B cell (primary cell): ENCODE results near the gene TMEM207. TPM values are rescaled to one million over a fixed set of nuclear protein-coding genes. Genes with fewer than 3 reads are reported as not detected.

Experiments used
- ATAC-seq: fragments of 200-7000 bp; cut with Tn5 transposase; one replicate; pipeline ENCODE4 v1.10.0; 2021; ENCODE audit warnings: low read depth, mild to moderate bottlenecking, moderate number of reproducible peaks, moderate library complexity
- CTCF ChIA-PET: fragments of 350-600 bp; sonication (Branson Sonifier 250); formaldehyde crosslinking; loops from one replicate; lab custom pipeline; 2021; ENCODE audit warnings: antibody characterized with exemption, inconsistent platforms; lab: Charles Lee
- POLR2A ChIA-PET: fragments of 350-600 bp; sonication (Branson Sonifier 250); formaldehyde crosslinking; loops from one replicate; lab custom pipeline; 2021; ENCODE audit warnings: antibody characterized with exemption; lab: Charles Lee
- DNase-seq: peaks from one replicate; pipeline ENCODE4 v3.0.0; 2013
- H2AFZ ChIP-seq: 2 replicates; pipeline ENCODE4 v1.6.1; 2012; ENCODE audit warnings: mild to moderate bottlenecking, low read depth, low read length; ENCODE audit not compliant: insufficient read depth, poor library complexity, severe bottlenecking
- H3K27ac ChIP-seq, 2 donors: 1 replicate in 1 of 2; 2 replicates in 1 of 2; pipeline ENCODE4 v1.5.1; 2012 to 2013; ENCODE audit warnings: low read length in 2 of 2, mild to moderate bottlenecking in 2 of 2, moderate library complexity in 1 of 2
- H3K27me3 ChIP-seq, 4 experiments: fragments of 200-600 bp in 1 of 4; sonication (generic) in 1 of 4; replicated peaks in 1 of 4; 1 replicate in 2 of 4; 2 replicates in 2 of 4; pipeline versions ENCODE4 v1.6.1 to v1.7.0; 2013 to 2016; ENCODE audit warnings: low read length in 3 of 4, mild to moderate bottlenecking in 2 of 4, mixed read lengths in 1 of 4, moderate library complexity in 1 of 4; ENCODE audit not compliant: insufficient read depth in 4 of 4, control insufficient read depth in 3 of 4; ENCODE audit errors: control extremely low read depth in 1 of 4
- H3K36me3 ChIP-seq, 2 experiments: replicated peaks in 1 of 2; 1 replicate in 1 of 2; 2 replicates in 1 of 2; pipeline versions ENCODE4 v1.6.1 to v1.7.1; 2013; ENCODE audit warnings: low read length in 1 of 2; ENCODE audit not compliant: insufficient read depth in 2 of 2, control insufficient read depth in 1 of 2; ENCODE audit errors: control extremely low read depth in 1 of 2, extremely low read depth in 1 of 2
- H3K4me1 ChIP-seq, 2 donors: fragments of 200-600 bp in 1 of 2; sonication (generic) in 1 of 2; 1 replicate in 1 of 2; 2 replicates in 1 of 2; pipeline versions ENCODE4 v1.5.1 to v1.6.1; 2013 to 2017; ENCODE audit warnings: low read length in 2 of 2; ENCODE audit not compliant: control insufficient read depth in 2 of 2, insufficient read depth in 2 of 2
- H3K4me2 ChIP-seq: replicated peaks from 2 replicates; pipeline ENCODE3; 2012; ENCODE audit warnings: mild to moderate bottlenecking, low read depth, low read length; ENCODE audit not compliant: poor library complexity, severe bottlenecking
- H3K4me3 ChIP-seq, 5 experiments: fragments of 200-600 bp in 1 of 5; sonication (generic) in 1 of 5; 1 replicate in 3 of 5; 2 replicates in 2 of 5; pipeline versions ENCODE4 v1.5.1 to v1.7.0; 2011 to 2016; ENCODE audit warnings: low read length in 4 of 5, mild to moderate bottlenecking in 4 of 5, low read depth in 2 of 5, control low read depth in 1 of 5, moderate library complexity in 1 of 5; ENCODE audit not compliant: insufficient read depth in 1 of 5; ENCODE audit errors: control extremely low read depth in 1 of 5, extremely low read depth in 1 of 5
- H3K79me2 ChIP-seq: fragments of 200-600 bp; sonication (generic); one replicate; pipeline ENCODE4 v1.6.0; 2016; ENCODE audit warnings: low read length; ENCODE audit not compliant: control insufficient read depth, insufficient read depth
- H3K9ac ChIP-seq: fragments of 200-600 bp; sonication (generic); 2 replicates; pipeline ENCODE4 v1.6.1; 2017; ENCODE audit warnings: mild to moderate bottlenecking, low read length, moderate library complexity
- H3K9me3 ChIP-seq, 3 donors: one replicate each; pipeline versions ENCODE4 v1.6.1 to v1.7.1; 2013; ENCODE audit warnings: low read length in 2 of 3; ENCODE audit not compliant: control insufficient read depth in 2 of 3, insufficient read depth in 1 of 3; ENCODE audit errors: control extremely low read depth in 1 of 3
- H4K20me1 ChIP-seq: 2 replicates; pipeline ENCODE4 v1.6.0; 2012; ENCODE audit warnings: mild to moderate bottlenecking, low read length; ENCODE audit not compliant: insufficient read depth, control insufficient read depth, poor library complexity, severe bottlenecking
- H3K27ac Mint-ChIP-seq: one replicate; pipeline ENCODE4 v1.8.0; 2021; ENCODE audit warnings: mixed read lengths
- H3K27me3 Mint-ChIP-seq: one replicate; pipeline ENCODE4 v1.8.0; 2021; ENCODE audit warnings: mixed read lengths
- H3K4me1 Mint-ChIP-seq: one replicate; pipeline ENCODE4 v1.8.0; 2021; ENCODE audit warnings: mixed read lengths
- H3K4me3 Mint-ChIP-seq: one replicate; pipeline ENCODE4 v1.8.0; 2021; ENCODE audit warnings: mixed read lengths
- H3K9me3 Mint-ChIP-seq: one replicate; pipeline ENCODE4 v1.8.0; 2022; ENCODE audit warnings: mixed read lengths; ENCODE audit not compliant: insufficient read depth
- CTCF ChIP-seq: fragments of 200-600 bp; IDR thresholded peaks from one replicate; pipeline ENCODE4 v1.8.0; 2022; ENCODE audit warnings: antibody characterized with exemption, mild to moderate bottlenecking
- EZH2 ChIP-seq: IDR thresholded peaks from 2 replicates; pipeline ENCODE4 v1.6.1; 2012; ENCODE audit warnings: borderline replicate concordance, low read depth, mild to moderate bottlenecking, moderate library complexity, low read length; ENCODE audit not compliant: insufficient read depth, poor library complexity, severe bottlenecking
- WGBS: methylation state at CpG from one replicate; pipeline ENCODE4 v1.1.5; 2013; ENCODE audit warnings: missing lambda C conversion rate; ENCODE audit not compliant: insufficient coverage; 5-methylcytosine and 5-hydroxymethylcytosine counted together
- intact Hi-C: fragments of 100-400 bp; cut with micrococcal nuclease; formaldehyde crosslinking; loops from one replicate; pipeline ENCODE4 v1.10.0; 2022
- polyA plus RNA-seq: library from polyadenylated mRNA; depleted of rRNA; stranded (reverse); fragments of >200 nt; gene quantifications from 2 replicates; pipeline ENCODE4 v1.2.3, GENCODE V29; 2012
- total RNA-seq, 2 donors: library from RNA; stranded (reverse); fragments of 120-200 nt in 1 of 2; gene quantifications; 1 replicate in 1 of 2; 2 replicates in 1 of 2; pipeline versions ENCODE4 v1.2.3 to v1.2.4, GENCODE V29; 2013 to 2022

TMEM207 gene
- total and polyA plus RNA-seq, 2 donors (not counting 1 experiment from before 2014, with no cell fraction given) = not detected

GRCh38 chr3:190433626-190434025 lies 16.1 kb downstream of the TMEM207 start:
- no peak for ATAC-seq
- peaks cover 0 to 4% (median 0%) of the 10 kb centered on the region in 3 donors for H3K9me3 ChIP-seq
- no peaks in the 10 kb centered on the region for H3K4me1 ChIP-seq
- no peaks in the 10 kb centered on the region for H4K20me1 ChIP-seq
- no peak overlapping the region for H3K27ac Mint-ChIP-seq
- H3K4me3 Mint-ChIP-seq = no peak overlapping the region
- no peaks in the 10 kb centered on the region for H3K36me3 ChIP-seq
- peaks cover 20% of the 10 kb centered on the region for H3K27me3 Mint-ChIP-seq
- ChIA-PET CTCF (no interaction called here), POLR2A (no interaction called here)
- H3K27ac ChIP-seq = no peak overlapping the region
- H3K79me2 ChIP-seq = no peaks in the 10 kb centered on the region
- peaks cover 0 to 6% (median under 1%) of the 10 kb centered on the region in 4 experiments for H3K27me3 ChIP-seq
- H3K4me2 ChIP-seq = no peak overlapping the region
- no peak overlapping the region for H2AFZ ChIP-seq
- no peak overlapping the region for H3K9ac ChIP-seq
- H3K9me3 Mint-ChIP-seq = no peaks in the 10 kb centered on the region
- TF ChIP-seq EZH2 = no peak
- TF ChIP-seq CTCF = no peak
- intact Hi-C loops = no loop called here
- no peaks in the 10 kb centered on the region for H3K4me1 Mint-ChIP-seq
- no peak overlapping the region for H3K4me3 ChIP-seq
- 96% methylated on average over 4 of the region's 4 CpGs for WGBS
- no peak for DNase-seq

GRCh38 chr3:190432216-190432615 lies 17.5 kb downstream of the TMEM207 start:
- peaks cover 19% of the 10 kb centered on the region for H3K27me3 Mint-ChIP-seq
- no peak overlapping the region for H3K9ac ChIP-seq
- DNase-seq (no peak), ATAC-seq (no peak)
- CTCF ChIA-PET = no interaction called here
- H3K4me3 ChIP-seq = no peak overlapping the region
- intact Hi-C loops = no loop called here
- peaks cover 0 to 6% (median 1%) of the 10 kb centered on the region in 4 experiments for H3K27me3 ChIP-seq
- H3K27ac ChIP-seq = no peak overlapping the region
- no peaks in the 10 kb centered on the region for H3K79me2 ChIP-seq
- no peaks in the 10 kb centered on the region for H3K9me3 Mint-ChIP-seq
- no peaks in the 10 kb centered on the region for H3K9me3 ChIP-seq
- no peaks in the 10 kb centered on the region for H3K4me1 ChIP-seq
- H3K4me1 Mint-ChIP-seq = no peaks in the 10 kb centered on the region
- H3K36me3 ChIP-seq = no peaks in the 10 kb centered on the region
- no peak overlapping the region for H2AFZ ChIP-seq
- no peak overlapping the region for H3K27ac Mint-ChIP-seq
- TF ChIP-seq EZH2 (no peak), CTCF (no peak)
- H3K4me2 ChIP-seq = no peak overlapping the region
- no peak overlapping the region for H3K4me3 Mint-ChIP-seq
- no peaks in the 10 kb centered on the region for H4K20me1 ChIP-seq
- POLR2A ChIA-PET = no interaction called here
